Osteoblast (primary cell): ENCODE results near the gene GRIN1. TPM values are rescaled to one million over a fixed set of nuclear protein-coding genes. Genes with fewer than 3 reads are reported as not detected.

Source experiments
- DNase-seq: peaks from one replicate; pipeline ENCODE4 v3.0.0; 2011; ENCODE audit warnings: low spot score, mixed read lengths; ENCODE audit not compliant: insufficient read length; ENCODE audit errors: missing footprints
- H2AFZ ChIP-seq: 2 replicates; pipeline ENCODE4 v1.6.0; 2011; ENCODE audit warnings: mild to moderate bottlenecking, low read length
- H3K27ac ChIP-seq: 2 replicates; pipeline ENCODE4 v1.5.1; 2011; ENCODE audit warnings: mild to moderate bottlenecking, low read depth, low read length, moderate library complexity
- H3K27me3 ChIP-seq: 2 replicates; pipeline ENCODE4 v1.6.0; 2012; ENCODE audit warnings: mild to moderate bottlenecking, control low read depth, inconsistent platforms, low read length, moderate library complexity; ENCODE audit not compliant: insufficient read depth
- H3K36me3 ChIP-seq: 2 replicates; pipeline ENCODE4 v1.5.1; 2011; ENCODE audit warnings: mild to moderate bottlenecking, low read length, control low read depth, moderate library complexity; ENCODE audit not compliant: insufficient read depth
- H3K4me1 ChIP-seq: 2 replicates; pipeline ENCODE4 v1.5.1; 2011; ENCODE audit warnings: mild to moderate bottlenecking, low read length, control low read depth, moderate library complexity; ENCODE audit not compliant: insufficient read depth
- H3K4me2 ChIP-seq: 2 replicates; pipeline ENCODE4 v1.6.0; 2011; ENCODE audit warnings: mild to moderate bottlenecking, low read length; ENCODE audit not compliant: insufficient read depth
- H3K4me3 ChIP-seq: fragments of 200-600 bp; sonication (generic); 3 replicates; pipeline ENCODE4 v1.5.1; 2012; ENCODE audit warnings: mild to moderate bottlenecking, low read length, inconsistent platforms; ENCODE audit not compliant: insufficient read depth
- H3K79me2 ChIP-seq: 2 replicates; pipeline ENCODE4 v1.6.0; 2012; ENCODE audit warnings: mild to moderate bottlenecking, low read length, control low read depth, inconsistent platforms; ENCODE audit not compliant: insufficient read depth
- H3K9me3 ChIP-seq: 2 replicates; pipeline ENCODE4 v1.5.1; 2011; ENCODE audit warnings: low read depth, low read length, control low read depth
- H4K20me1 ChIP-seq: 2 replicates; pipeline ENCODE4 v1.6.0; 2012; ENCODE audit warnings: mild to moderate bottlenecking, low read length, control low read depth; ENCODE audit not compliant: insufficient read depth
- total RNA-seq: library from RNA; depleted of rRNA; stranded (reverse); fragments of >200 nt; gene quantifications from 2 replicates; pipeline ENCODE4 v1.2.3, GENCODE V29; 2012
- TF ChIP-seq, protein P1 (sequence below): IDR thresholded peaks from 2 replicates; pipeline ENCODE4 v1.5.1; 2011; ENCODE audit warnings: mild to moderate bottlenecking, low read depth, low read length, moderate library complexity; ENCODE audit errors: extremely low read depth

Gene GRIN1
- total RNA-seq, 1 donor = not detected

DNA sequence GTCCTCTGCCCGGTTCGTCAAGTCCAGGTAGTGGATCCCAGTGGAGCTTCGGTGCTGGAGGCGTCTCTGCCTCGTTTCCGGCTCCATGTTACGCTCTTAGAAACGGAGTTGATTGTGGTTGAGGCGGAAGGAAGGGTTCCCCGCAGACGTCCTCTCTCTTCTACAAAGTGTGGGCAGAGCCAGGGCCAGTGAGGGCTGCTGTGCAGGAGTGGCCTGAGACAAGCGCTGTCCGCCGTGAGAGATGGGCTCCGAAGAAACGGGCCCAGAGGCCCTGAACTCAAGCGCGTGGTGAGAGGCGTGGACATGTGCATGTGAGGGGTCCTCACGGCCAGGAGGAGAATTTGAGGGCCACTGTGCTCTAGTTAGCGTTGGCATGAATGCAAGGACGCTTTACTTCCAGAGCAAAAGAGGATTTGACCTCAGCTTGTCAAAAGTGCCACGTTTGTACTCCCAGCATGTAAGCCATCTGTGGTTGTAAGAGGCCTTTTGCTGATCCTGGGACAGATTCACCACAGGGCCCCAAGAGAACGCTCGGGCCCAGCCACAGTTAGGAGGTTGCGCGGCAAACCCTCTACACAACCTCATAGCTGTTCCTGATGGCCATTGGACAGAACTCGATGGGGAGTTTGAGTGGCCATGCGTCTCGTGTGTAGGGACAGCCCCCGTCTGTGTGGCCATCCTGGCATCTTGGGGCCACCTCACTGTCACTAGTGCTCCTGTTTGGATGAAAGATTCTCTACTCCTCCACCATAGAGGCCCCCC, 42.0 kb upstream of the GRIN1 start:
- DNase-seq = peak; percentile 36
- TF ChIP-seq, protein P1, sequence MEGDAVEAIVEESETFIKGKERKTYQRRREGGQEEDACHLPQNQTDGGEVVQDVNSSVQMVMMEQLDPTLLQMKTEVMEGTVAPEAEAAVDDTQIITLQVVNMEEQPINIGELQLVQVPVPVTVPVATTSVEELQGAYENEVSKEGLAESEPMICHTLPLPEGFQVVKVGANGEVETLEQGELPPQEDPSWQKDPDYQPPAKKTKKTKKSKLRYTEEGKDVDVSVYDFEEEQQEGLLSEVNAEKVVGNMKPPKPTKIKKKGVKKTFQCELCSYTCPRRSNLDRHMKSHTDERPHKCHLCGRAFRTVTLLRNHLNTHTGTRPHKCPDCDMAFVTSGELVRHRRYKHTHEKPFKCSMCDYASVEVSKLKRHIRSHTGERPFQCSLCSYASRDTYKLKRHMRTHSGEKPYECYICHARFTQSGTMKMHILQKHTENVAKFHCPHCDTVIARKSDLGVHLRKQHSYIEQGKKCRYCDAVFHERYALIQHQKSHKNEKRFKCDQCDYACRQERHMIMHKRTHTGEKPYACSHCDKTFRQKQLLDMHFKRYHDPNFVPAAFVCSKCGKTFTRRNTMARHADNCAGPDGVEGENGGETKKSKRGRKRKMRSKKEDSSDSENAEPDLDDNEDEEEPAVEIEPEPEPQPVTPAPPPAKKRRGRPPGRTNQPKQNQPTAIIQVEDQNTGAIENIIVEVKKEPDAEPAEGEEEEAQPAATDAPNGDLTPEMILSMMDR = no peak
- H3K4me2 ChIP-seq = no peak overlapping the region

DNA sequence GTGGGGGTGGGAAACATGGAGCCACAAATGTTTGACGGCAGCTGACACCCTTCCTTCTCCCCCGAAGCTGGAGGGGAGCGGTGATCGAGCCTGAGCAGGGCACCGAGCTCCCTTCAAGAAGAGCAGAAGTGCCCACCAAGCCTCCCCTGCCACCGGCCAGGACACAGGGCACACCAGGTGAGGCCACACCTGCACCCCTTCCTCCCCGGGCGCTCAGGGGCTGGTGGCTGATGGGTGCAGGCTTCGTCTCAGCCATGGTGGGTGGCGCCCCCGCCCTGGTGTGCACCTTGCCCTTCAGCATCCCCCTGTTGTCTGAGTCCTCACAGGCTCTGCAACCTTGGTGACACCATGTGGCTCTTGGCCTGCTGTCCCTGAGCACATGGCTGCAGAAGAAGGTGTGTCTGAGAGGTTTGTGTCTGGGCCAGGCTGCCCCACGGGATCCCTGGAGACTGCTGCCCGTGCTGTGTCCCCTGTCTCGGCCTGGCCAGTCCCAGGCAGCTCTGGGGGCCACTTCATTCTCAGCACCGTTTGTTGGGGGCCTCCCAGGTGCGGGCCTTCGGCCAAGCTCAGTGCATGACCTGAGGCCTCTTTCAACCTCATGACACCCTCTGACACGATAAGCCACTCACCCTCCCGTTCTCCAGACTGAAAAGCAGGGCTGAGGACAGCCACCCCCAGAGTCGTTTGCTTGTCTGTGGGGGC, 41.0 kb upstream of the GRIN1 start:
- Histone ChIP-seq H3K27me3 (no peaks in the 10 kb centered on the region), H3K9me3 (no peaks in the 10 kb centered on the region), H3K4me3 (no peak overlapping the region), H2AFZ (no peak overlapping the region), H3K27ac (no peak overlapping the region), H3K79me2 (no peaks in the 10 kb centered on the region), H3K4me1 (no peaks in the 10 kb centered on the region), H4K20me1 (peaks cover 10% of the 10 kb centered on the region), H3K4me2 (no peak overlapping the region), H3K36me3 (peaks cover 51% of the 10 kb centered on the region)
- TF ChIP-seq, protein P1 = no peak
- DNase-seq = peak; percentile 36

More for the DNA sequence above, 42.0 kb upstream of the GRIN1 start:
- no peaks in the 10 kb centered on the region for H3K4me1 ChIP-seq
- no peaks in the 10 kb centered on the region for H3K79me2 ChIP-seq
- peaks cover 49% of the 10 kb centered on the region for H3K36me3 ChIP-seq
- no peaks in the 10 kb centered on the region for H3K27me3 ChIP-seq
- no peak overlapping the region for H2AFZ ChIP-seq
- H3K27ac ChIP-seq = no peak overlapping the region
- no peaks in the 10 kb centered on the region for H3K9me3 ChIP-seq
- no peak overlapping the region for H3K4me3 ChIP-seq
- H4K20me1 ChIP-seq = peaks cover 2% of the 10 kb centered on the region

DNA sequence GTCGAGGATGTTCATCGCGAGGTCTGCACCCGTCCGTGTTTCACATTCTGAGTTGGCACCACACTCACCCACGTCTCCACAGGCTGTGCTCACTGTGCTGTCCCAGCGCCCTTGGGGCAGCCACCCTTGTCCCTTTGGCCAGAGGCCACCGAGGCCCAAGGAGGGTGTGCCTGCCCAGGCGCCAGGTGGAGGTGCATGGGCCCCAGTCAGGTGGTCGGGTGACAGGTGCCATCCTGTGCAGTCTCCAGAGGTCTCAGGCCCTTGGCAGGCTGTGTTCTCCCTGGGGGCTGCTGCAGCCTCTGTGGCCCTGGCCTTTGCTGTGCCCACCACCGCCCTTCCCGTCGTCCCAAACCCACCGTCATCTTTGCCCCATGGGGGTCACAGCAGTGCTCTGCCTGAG, 39.7 kb upstream of the GRIN1 start:
- H3K36me3 ChIP-seq = peaks cover 63% of the 10 kb centered on the region
- no peak overlapping the region for H2AFZ ChIP-seq
- no peak for DNase-seq
- H3K4me3 ChIP-seq = no peak overlapping the region
- no peaks in the 10 kb centered on the region for H3K9me3 ChIP-seq
- no peaks in the 10 kb centered on the region for H3K79me2 ChIP-seq
- H3K4me2 ChIP-seq = no peak overlapping the region
- no peaks in the 10 kb centered on the region for H3K4me1 ChIP-seq
- TF ChIP-seq, protein P1 = no peak
- no peaks in the 10 kb centered on the region for H3K27me3 ChIP-seq
- H3K27ac ChIP-seq = no peak overlapping the region
- peaks cover 15% of the 10 kb centered on the region for H4K20me1 ChIP-seq
